Tibial nerve (tissue), 4 donors: ENCODE results near the gene TENM3. TPM values are rescaled to one million over a fixed set of nuclear protein-coding genes. Genes with fewer than 3 reads are reported as not detected.

Experiments used
- DNase-seq, 2 donors: peaks; one replicate each; pipeline ENCODE4 v3.0.0-alpha.2; 2019; ENCODE audit warnings: low spot score in 2 of 2
- H3K27ac ChIP-seq, 4 donors: fragments of 200-600 bp; sonication (generic) in 3 of 4; one replicate each; pipeline ENCODE4 v1.5.1; 2017 to 2019; ENCODE audit warnings: mild to moderate bottlenecking in 1 of 4
- H3K27me3 ChIP-seq, 2 donors: fragments of 200-600 bp; sonication (generic) in 1 of 2; one replicate each; pipeline versions ENCODE4 v1.5.1 to v1.6.0; 2017 to 2019
- H3K36me3 ChIP-seq, 3 donors: fragments of 200-600 bp; sonication (generic); one replicate each; pipeline ENCODE4 v1.5.1; 2018 to 2019
- H3K4me1 ChIP-seq, 4 donors: fragments of 200-600 bp; sonication (generic) in 3 of 4; one replicate each; pipeline ENCODE4 v1.5.1; 2017 to 2019
- H3K4me3 ChIP-seq, 4 donors: fragments of 200-600 bp; sonication (generic) in 3 of 4; one replicate each; pipeline ENCODE4 v1.5.1; 2017 to 2019; ENCODE audit warnings: mild to moderate bottlenecking in 1 of 4, moderate library complexity in 1 of 4
- H3K9me3 ChIP-seq, 4 donors: fragments of 200-600 bp; sonication (generic) in 3 of 4; one replicate each; pipeline ENCODE4 v1.5.1; 2017 to 2019
- CTCF ChIP-seq, 5 experiments: fragments of 200-600 bp in 3 of 5; fragments of 450-650 bp in 2 of 5; sonication (generic) in 3 of 5; IDR thresholded peaks; one replicate each; pipeline ENCODE4 v1.5.1; 2016 to 2019; ENCODE audit warnings: antibody characterized with exemption in 5 of 5, mild to moderate bottlenecking in 3 of 5, moderate library complexity in 2 of 5
- EP300 ChIP-seq, 2 donors: sonication (generic); formaldehyde crosslinking; IDR thresholded peaks; one replicate each; pipeline ENCODE4 v1.6.1; 2017; ENCODE audit warnings: antibody characterized with exemption in 2 of 2, mild to moderate bottlenecking in 1 of 2
- POLR2A ChIP-seq, 2 donors: fragments of 450-650 bp; IDR thresholded peaks; one replicate each; pipeline ENCODE4 v1.6.1; 2017; ENCODE audit warnings: antibody characterized with exemption in 2 of 2, mild to moderate bottlenecking in 2 of 2, moderate library complexity in 2 of 2
- WGBS, 2 donors: methylation state at CpG; one replicate each; pipeline ENCODE4 v1.1.5; 2018; 5-methylcytosine and 5-hydroxymethylcytosine counted together
- total RNA-seq, 4 donors: library from RNA; depleted of rRNA; stranded (reverse); fragments of >200 nt; gene quantifications; one replicate each; pipeline ENCODE4 v1.1.0, GENCODE V29; 2016

TENM3 gene
- total RNA-seq, 4 donors from 2014 or later, result 19.0 to 60.5 (median 29.4) TPM

- Histone ChIP-seq H3K4me3 (no peak overlapping the region), H3K4me1 (peaks cover 0 to 9% (median 0%) of the 10 kb centered on the region in 4 donors), H3K27me3 (no peaks in the 10 kb centered on the region), H3K36me3 (no peaks in the 10 kb centered on the region), H3K9me3 (peaks cover 0 to 3% (median 0%) of the 10 kb centered on the region in 4 donors), H3K27ac (no peak overlapping the region)
- no peak for DNase-seq
- 88 to 92% methylated on average over 6 of the region's 6 CpGs for WGBS, 2 donors
- no peak for TF ChIP-seq EP300 (IDR thresholded peaks at IDR 0.05)
- TF ChIP-seq POLR2A (IDR thresholded peaks at IDR 0.05), result no peak
- TF ChIP-seq CTCF (IDR thresholded peaks at IDR 0.05), result no peak
Observed at GRCh38 chr4:182483685-182484084, 240.5 kb downstream of the TENM3 start.

- H3K4me1 ChIP-seq, result peaks cover 0 to 14% (median 0%) of the 10 kb centered on the region in 4 donors
- H3K36me3 ChIP-seq, result no peaks in the 10 kb centered on the region
- 87 to 88% methylated on average over 7 of the region's 7 CpGs for WGBS, 2 donors
Observed at GRCh38 chr4:182486881-182487280, 243.7 kb downstream of the TENM3 start.

GRCh38 chr4:182488896-182489295 lies 245.7 kb downstream of the TENM3 start:
- no peaks in the 10 kb centered on the region for H3K27me3 ChIP-seq
- H3K36me3 ChIP-seq, result no peaks in the 10 kb centered on the region
- peaks cover 0 to 3% (median 0%) of the 10 kb centered on the region in 4 donors for H3K9me3 ChIP-seq
- no peak overlapping the region for H3K27ac ChIP-seq
- TF ChIP-seq POLR2A (IDR thresholded peaks at IDR 0.05), result no peak
- no peak for TF ChIP-seq CTCF (IDR thresholded peaks at IDR 0.05)
- no peak for TF ChIP-seq EP300 (IDR thresholded peaks at IDR 0.05)
- no peak for DNase-seq
- WGBS, 2 donors, result 35 to 38% methylated on average over 2 of the region's 2 CpGs
- H3K4me1 ChIP-seq, result peaks cover 0 to 31% (median 0%) of the 10 kb centered on the region in 4 donors
- H3K4me3 ChIP-seq, result no peak overlapping the region

More at GRCh38 chr4:182486881-182487280, 243.7 kb downstream of the TENM3 start:
- no peak for DNase-seq
- peaks cover 0 to 3% (median 0%) of the 10 kb centered on the region in 4 donors for H3K9me3 ChIP-seq
- no peak overlapping the region for H3K4me3 ChIP-seq
- TF ChIP-seq EP300 (IDR thresholded peaks at IDR 0.05) (no peak), CTCF (IDR thresholded peaks at IDR 0.05) (no peak), POLR2A (IDR thresholded peaks at IDR 0.05) (no peak)
- H3K27ac ChIP-seq, result no peak overlapping the region
- H3K27me3 ChIP-seq, result no peaks in the 10 kb centered on the region

- Histone ChIP-seq H3K27ac (no peak overlapping the region), H3K9me3 (peaks cover 0 to 3% (median 0%) of the 10 kb centered on the region in 4 donors), H3K4me1 (peaks cover 0 to 31% (median 0%) of the 10 kb centered on the region in 4 donors), H3K36me3 (no peaks in the 10 kb centered on the region), H3K27me3 (no peaks in the 10 kb centered on the region), H3K4me3 (no peak overlapping the region)
- no peak for TF ChIP-seq CTCF (IDR thresholded peaks at IDR 0.05)
- TF ChIP-seq EP300 (IDR thresholded peaks at IDR 0.05), result no peak
- no peak for TF ChIP-seq POLR2A (IDR thresholded peaks at IDR 0.05)
- WGBS, 2 donors, result 76 to 82% methylated on average over 2 of the region's 2 CpGs
- no peak for DNase-seq
Observed at GRCh38 chr4:182489607-182490006, 246.4 kb downstream of the TENM3 start.

GRCh38 chr4:182491719-182492118 lies 248.5 kb downstream of the TENM3 start:
- Histone ChIP-seq H3K4me1 (peaks cover 0 to 39% (median 0%) of the 10 kb centered on the region in 4 donors), H3K27ac (peak overlapping the region in 2 of 4 donors; percentile 68 to 82), H3K36me3 (no peaks in the 10 kb centered on the region), H3K27me3 (no peaks in the 10 kb centered on the region), H3K9me3 (peaks cover 0 to 3% (median 0%) of the 10 kb centered on the region in 4 donors), H3K4me3 (no peak overlapping the region)
- TF ChIP-seq POLR2A (IDR thresholded peaks at IDR 0.05), result no peak
- TF ChIP-seq CTCF (IDR thresholded peaks at IDR 0.05), result no peak
- no peak for TF ChIP-seq EP300 (IDR thresholded peaks at IDR 0.05)
- no peak for DNase-seq
